Bronchial epithelial cell (primary cell): ENCODE data around the gene MOV10L1. TPM values are rescaled to one million over a fixed set of nuclear protein-coding genes. Genes with fewer than 3 reads are reported as not detected.
"Not testable (repeated sequence)": the region's sequence is repeated elsewhere in the genome, so short reads cannot be mapped to it uniquely, and the experiment has no call there.

Source experiments
- DNase-seq: peaks from one replicate; pipeline ENCODE4 v3.0.0-alpha.2; 2010; ENCODE audit warnings: low read depth
- FAIRE-seq: peaks from 2 replicates; lab custom pipeline; 2011; peaks lifted over from hg19 to GRCh38; lab: Jason Lieb, UNC
- H3K27me3 ChIP-seq: 2 replicates; pipeline ENCODE4 v1.5.1; 2011; ENCODE audit warnings: low read length; ENCODE audit not compliant: control insufficient read depth, insufficient read depth
- H3K36me3 ChIP-seq: 2 replicates; pipeline ENCODE4 v1.5.1; 2011; ENCODE audit warnings: low read length; ENCODE audit not compliant: control insufficient read depth, insufficient read depth
- H3K4me3 ChIP-seq: 2 replicates; pipeline ENCODE4 v1.5.1; 2011; ENCODE audit warnings: mild to moderate bottlenecking, low read depth, low read length, control low read depth
- CTCF ChIP-seq: IDR thresholded peaks from 2 replicates; pipeline ENCODE4 v1.5.1; 2011; ENCODE audit warnings: mild to moderate bottlenecking, moderate library complexity, low read length, control low read depth, inconsistent platforms; ENCODE audit not compliant: insufficient read depth, severe bottlenecking
- total RNA-seq: library from RNA; depleted of rRNA; stranded (reverse); fragments of >200 nt; gene quantifications from 2 replicates; pipeline ENCODE4 v1.2.1, GENCODE V29; 2014

The MOV10L1 gene
- total RNA-seq, 1 donor from 2014 or later: 0.26 TPM

- peaks cover 3% of the 10 kb centered on the region for H3K27me3 ChIP-seq
- DNase-seq: no peak
- no peaks in the 10 kb centered on the region for H3K36me3 ChIP-seq
- no peak overlapping the region for H3K4me3 ChIP-seq
- FAIRE-seq: no peak
- no peak for TF ChIP-seq CTCF
Observed at GRCh38 chr22:50167689-50168489, 78.1 kb downstream of the MOV10L1 start.

DNA sequence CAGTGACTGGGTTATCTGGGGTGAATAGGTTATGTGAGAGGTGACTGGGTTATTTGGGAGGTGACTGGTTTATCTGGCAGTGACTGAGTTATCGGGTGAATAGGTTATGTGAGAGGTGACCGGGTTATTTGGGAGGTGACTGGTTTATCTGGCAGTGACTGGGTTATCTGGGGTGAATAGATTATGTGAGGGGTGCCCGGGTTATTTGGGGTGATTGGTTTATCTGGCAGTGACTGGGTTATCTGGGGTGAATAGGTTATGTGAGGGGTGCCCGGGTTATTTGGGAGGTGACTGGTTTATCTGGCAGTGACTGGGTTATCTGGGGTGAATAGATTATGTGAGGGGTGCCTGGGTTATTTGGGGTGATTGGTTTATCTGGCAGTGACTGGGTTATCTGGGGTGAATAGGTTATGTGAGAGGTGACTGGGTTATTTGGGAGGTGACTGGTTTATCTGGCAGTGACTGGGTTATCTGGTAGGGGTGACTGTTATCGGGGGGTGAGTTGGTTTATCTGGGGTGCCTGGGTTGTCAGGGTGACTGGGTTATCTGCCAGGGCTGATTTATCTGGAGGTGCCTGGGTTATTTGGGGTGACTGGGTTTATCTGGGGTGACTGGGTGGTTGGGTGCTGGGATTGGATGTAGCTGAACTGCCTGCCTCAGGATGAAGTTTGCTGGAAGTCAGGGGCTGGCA, 78.8 kb downstream of the MOV10L1 start:
- not testable (repeated sequence) for H3K36me3 ChIP-seq, DNase-seq, FAIRE-seq, H3K4me3 ChIP-seq, H3K27me3 ChIP-seq

DNA sequence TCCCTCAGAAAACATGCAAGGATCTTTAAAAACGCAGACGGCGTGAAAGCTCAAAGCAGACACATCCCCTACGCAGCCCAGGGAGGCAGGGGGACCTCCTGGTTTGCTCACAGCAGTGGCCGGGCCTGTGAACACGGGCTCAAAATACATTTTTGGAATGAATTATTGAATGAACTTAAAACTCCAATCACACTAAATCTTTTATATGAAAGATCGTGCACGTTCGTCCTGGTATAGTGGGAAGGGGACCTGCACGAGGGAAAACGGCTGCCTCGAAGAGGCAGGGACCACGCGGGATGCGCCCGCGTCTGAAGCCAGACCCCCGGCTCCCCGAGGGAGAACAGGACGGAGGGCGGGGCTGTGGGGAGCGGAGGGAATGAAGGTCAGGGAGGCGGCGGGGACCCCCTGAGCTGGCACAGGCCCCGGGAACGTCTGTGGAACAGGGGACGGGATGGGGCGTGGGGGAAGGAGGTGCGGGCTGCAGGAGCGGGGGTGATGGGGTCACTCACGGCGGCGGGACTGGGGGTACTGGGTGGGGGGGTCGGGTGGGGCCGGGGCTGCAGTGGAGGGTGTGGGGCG, 79.5 kb downstream of the MOV10L1 start:
- TF ChIP-seq CTCF: no peak
- Histone ChIP-seq H3K36me3 (no peaks in the 10 kb centered on the region), H3K27me3 (peaks cover 3% of the 10 kb centered on the region), H3K4me3 (peak overlapping the region; percentile 32)
- FAIRE-seq (no peak), DNase-seq (no peak)

- Histone ChIP-seq H3K36me3 (no peaks in the 10 kb centered on the region), H3K27me3 (peaks cover 3% of the 10 kb centered on the region), H3K4me3 (peak overlapping the region; percentile 32)
- no peak for TF ChIP-seq CTCF
- no peak for FAIRE-seq
- DNase-seq: no peak
Observed at GRCh38 chr22:50169774-50170341, 80.1 kb downstream of the MOV10L1 start.

- no peak for TF ChIP-seq CTCF
- DNase-seq (no peak), FAIRE-seq (no peak)
- Histone ChIP-seq H3K36me3 (no peaks in the 10 kb centered on the region), H3K27me3 (peaks cover 3% of the 10 kb centered on the region), H3K4me3 (peak within 1 kb of the TSS; percentile 32)
Observed at GRCh38 chr22:50170453-50171318, 80.9 kb downstream of the MOV10L1 start, which contains the start of gene PANX2. PANX2 (plus strand) TSS chr22:50170731; CDS start chr22:50170731, 0 bp downstream.
